Osteoblast (primary cell): ENCODE results near the gene ZMYND11. TPM values are rescaled to one million over a fixed set of nuclear protein-coding genes. Genes with fewer than 3 reads are reported as not detected.

ENCODE experiments used
- DNase-seq: peaks from one replicate; pipeline ENCODE4 v3.0.0; 2011; ENCODE audit warnings: low spot score, mixed read lengths; ENCODE audit not compliant: insufficient read length; ENCODE audit errors: missing footprints
- H2AFZ ChIP-seq: 2 replicates; pipeline ENCODE4 v1.6.0; 2011; ENCODE audit warnings: mild to moderate bottlenecking, low read length
- H3K27ac ChIP-seq: 2 replicates; pipeline ENCODE4 v1.5.1; 2011; ENCODE audit warnings: mild to moderate bottlenecking, low read depth, low read length, moderate library complexity
- H3K27me3 ChIP-seq: 2 replicates; pipeline ENCODE4 v1.6.0; 2012; ENCODE audit warnings: mild to moderate bottlenecking, control low read depth, inconsistent platforms, low read length, moderate library complexity; ENCODE audit not compliant: insufficient read depth
- H3K36me3 ChIP-seq: 2 replicates; pipeline ENCODE4 v1.5.1; 2011; ENCODE audit warnings: mild to moderate bottlenecking, low read length, control low read depth, moderate library complexity; ENCODE audit not compliant: insufficient read depth
- H3K4me1 ChIP-seq: 2 replicates; pipeline ENCODE4 v1.5.1; 2011; ENCODE audit warnings: mild to moderate bottlenecking, low read length, control low read depth, moderate library complexity; ENCODE audit not compliant: insufficient read depth
- H3K4me2 ChIP-seq: 2 replicates; pipeline ENCODE4 v1.6.0; 2011; ENCODE audit warnings: mild to moderate bottlenecking, low read length; ENCODE audit not compliant: insufficient read depth
- H3K4me3 ChIP-seq: fragments of 200-600 bp; sonication (generic); 3 replicates; pipeline ENCODE4 v1.5.1; 2012; ENCODE audit warnings: mild to moderate bottlenecking, low read length, inconsistent platforms; ENCODE audit not compliant: insufficient read depth
- H3K79me2 ChIP-seq: 2 replicates; pipeline ENCODE4 v1.6.0; 2012; ENCODE audit warnings: mild to moderate bottlenecking, low read length, control low read depth, inconsistent platforms; ENCODE audit not compliant: insufficient read depth
- H3K9me3 ChIP-seq: 2 replicates; pipeline ENCODE4 v1.5.1; 2011; ENCODE audit warnings: low read depth, low read length, control low read depth
- H4K20me1 ChIP-seq: 2 replicates; pipeline ENCODE4 v1.6.0; 2012; ENCODE audit warnings: mild to moderate bottlenecking, low read length, control low read depth; ENCODE audit not compliant: insufficient read depth
- total RNA-seq: library from RNA; depleted of rRNA; stranded (reverse); fragments of >200 nt; gene quantifications from 2 replicates; pipeline ENCODE4 v1.2.3, GENCODE V29; 2012
- TF ChIP-seq, protein P1 (sequence below): IDR thresholded peaks from 2 replicates; pipeline ENCODE4 v1.5.1; 2011; ENCODE audit warnings: mild to moderate bottlenecking, low read depth, low read length, moderate library complexity; ENCODE audit errors: extremely low read depth

The ZMYND11 gene
- total RNA-seq, 1 donor, result 56.5 TPM

DNA sequence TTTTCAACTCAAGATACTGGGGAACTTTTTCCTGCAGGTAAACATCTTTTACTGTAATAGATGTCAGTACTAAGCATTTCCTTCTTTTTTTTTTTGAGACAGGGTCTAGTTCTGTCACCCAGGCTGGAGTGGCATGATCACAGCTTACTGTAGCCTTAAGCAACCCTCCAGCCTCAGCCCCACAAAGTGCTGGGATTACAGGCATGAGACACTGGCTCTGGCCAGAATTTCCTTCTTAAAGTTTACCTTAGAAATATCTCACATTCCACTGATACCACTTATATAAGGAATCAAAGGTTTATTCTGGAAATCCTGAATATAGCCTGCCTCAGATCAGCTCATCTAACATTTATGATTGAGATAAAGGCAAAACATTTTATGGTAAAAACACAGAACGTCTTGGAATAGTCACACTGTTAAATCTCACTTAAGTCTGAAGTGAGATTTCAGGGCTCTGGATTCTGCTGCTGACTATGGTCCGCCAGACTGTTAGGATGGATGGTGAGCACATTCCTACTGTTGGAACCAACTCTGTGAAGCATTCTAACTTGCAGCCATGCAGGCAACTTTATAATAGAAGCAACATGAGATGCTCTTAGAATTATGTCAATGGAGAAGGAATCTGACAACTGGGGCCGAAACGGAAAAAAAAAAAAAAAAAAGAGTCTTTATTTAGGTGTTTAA is 151.9 kb downstream of the ZMYND11 start:
- Histone ChIP-seq H3K9me3 (no peaks in the 10 kb centered on the region), H3K4me1 (peaks cover 16% of the 10 kb centered on the region), H3K27ac (no peak overlapping the region), H3K27me3 (no peaks in the 10 kb centered on the region), H3K79me2 (no peaks in the 10 kb centered on the region), H2AFZ (no peak overlapping the region), H4K20me1 (no peaks in the 10 kb centered on the region), H3K4me2 (no peak overlapping the region), H3K4me3 (no peak overlapping the region), H3K36me3 (peaks cover 44% of the 10 kb centered on the region)
- no peak for DNase-seq
- TF ChIP-seq, protein P1, sequence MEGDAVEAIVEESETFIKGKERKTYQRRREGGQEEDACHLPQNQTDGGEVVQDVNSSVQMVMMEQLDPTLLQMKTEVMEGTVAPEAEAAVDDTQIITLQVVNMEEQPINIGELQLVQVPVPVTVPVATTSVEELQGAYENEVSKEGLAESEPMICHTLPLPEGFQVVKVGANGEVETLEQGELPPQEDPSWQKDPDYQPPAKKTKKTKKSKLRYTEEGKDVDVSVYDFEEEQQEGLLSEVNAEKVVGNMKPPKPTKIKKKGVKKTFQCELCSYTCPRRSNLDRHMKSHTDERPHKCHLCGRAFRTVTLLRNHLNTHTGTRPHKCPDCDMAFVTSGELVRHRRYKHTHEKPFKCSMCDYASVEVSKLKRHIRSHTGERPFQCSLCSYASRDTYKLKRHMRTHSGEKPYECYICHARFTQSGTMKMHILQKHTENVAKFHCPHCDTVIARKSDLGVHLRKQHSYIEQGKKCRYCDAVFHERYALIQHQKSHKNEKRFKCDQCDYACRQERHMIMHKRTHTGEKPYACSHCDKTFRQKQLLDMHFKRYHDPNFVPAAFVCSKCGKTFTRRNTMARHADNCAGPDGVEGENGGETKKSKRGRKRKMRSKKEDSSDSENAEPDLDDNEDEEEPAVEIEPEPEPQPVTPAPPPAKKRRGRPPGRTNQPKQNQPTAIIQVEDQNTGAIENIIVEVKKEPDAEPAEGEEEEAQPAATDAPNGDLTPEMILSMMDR, result no peak

DNA sequence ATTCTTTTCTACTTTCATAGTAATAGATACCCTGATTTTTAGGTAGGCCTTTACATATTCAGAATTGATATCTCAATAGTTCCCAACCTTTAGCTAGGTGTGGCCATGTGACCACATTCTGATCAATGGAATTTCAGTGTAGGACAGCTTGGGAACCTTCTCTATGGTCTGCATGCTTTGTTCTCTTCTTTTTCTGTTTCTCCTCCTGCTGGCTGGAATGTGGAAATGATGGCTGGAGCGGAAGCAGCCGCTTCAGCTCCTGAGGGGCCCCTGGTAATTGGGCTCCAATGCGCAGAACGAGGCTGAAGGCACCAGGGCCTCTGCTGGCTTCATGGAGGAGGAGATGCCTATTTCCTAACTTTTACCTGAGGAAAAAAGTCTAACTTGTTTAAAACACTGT is 152.6 kb downstream of the ZMYND11 start:
- H3K27ac ChIP-seq, result no peak overlapping the region
- H3K4me2 ChIP-seq, result no peak overlapping the region
- H3K4me1 ChIP-seq, result peaks cover 10% of the 10 kb centered on the region
- peaks cover 2% of the 10 kb centered on the region for H4K20me1 ChIP-seq
- no peaks in the 10 kb centered on the region for H3K9me3 ChIP-seq
- no peak for DNase-seq
- H2AFZ ChIP-seq, result no peak overlapping the region
- H3K4me3 ChIP-seq, result no peak overlapping the region
- H3K27me3 ChIP-seq, result no peaks in the 10 kb centered on the region
- peaks cover 44% of the 10 kb centered on the region for H3K36me3 ChIP-seq
- TF ChIP-seq, protein P1, result peak; percentile 43
- no peaks in the 10 kb centered on the region for H3K79me2 ChIP-seq

DNA sequence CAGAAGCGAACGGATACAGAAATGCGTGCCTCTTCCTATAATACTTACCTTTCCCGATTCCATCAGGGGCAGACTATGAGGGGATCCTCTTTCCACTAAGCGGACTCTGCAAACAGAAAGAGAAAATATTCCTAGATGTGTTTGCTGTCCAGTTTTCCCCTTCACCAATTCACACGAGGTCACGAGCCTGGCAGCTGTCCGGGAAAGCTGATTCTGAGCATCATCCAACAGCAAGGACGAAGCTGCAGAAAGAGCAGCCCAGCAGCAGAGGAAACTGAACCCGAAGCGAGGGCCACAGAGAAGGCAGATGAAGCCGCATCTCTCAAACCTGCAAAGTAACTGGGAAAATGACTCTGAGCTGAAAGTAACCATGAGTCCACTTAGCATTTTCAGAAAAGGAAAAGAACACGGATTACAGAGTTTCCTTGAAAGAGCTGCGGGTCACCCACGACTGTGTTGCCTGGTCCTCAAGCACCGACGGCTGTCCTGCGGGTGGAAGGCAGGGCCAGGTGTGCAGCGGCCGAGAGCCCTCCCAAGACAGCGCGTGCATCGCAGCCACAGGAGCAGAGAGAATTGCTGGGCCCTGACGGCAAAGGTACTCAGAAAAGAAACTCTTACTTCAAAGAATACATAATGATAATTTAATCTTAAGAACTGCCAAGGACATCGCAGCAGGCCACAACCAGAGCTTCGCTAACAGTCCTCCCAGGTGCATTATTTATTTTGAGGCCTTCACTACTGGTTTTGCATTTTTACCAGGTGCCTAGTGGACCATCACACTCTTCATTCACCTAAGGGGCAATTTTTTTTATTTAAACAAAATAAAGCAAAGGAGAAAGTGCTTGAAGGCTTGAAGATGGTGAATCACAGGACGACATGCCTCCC is 153.3 kb downstream of the ZMYND11 start:
- TF ChIP-seq, protein P1, result no peak
- peaks cover 39% of the 10 kb centered on the region for H3K36me3 ChIP-seq

DNA sequence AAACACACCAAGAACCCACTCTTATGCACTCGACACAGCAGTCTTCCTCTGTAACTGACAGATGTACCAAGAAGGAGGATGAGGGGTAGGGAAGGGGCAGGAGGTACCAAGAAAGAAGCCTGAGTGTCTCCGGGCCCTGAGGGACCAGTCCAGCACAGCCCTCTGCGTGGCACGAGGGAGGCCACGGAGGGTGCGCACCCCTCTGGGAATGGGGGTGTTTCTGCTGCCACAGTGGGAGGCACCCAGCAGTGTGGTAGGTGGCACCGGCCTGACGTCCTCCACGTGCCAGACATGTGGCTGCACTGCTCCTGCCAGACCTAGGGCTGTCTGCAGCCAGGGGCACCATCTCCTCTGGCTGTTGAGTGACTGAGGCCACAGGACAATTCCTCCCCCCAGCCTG is 154.3 kb downstream of the ZMYND11 start:
- Histone ChIP-seq H3K79me2 (no peaks in the 10 kb centered on the region), H3K4me1 (peaks cover 9% of the 10 kb centered on the region), H3K36me3 (peaks cover 33% of the 10 kb centered on the region), H2AFZ (no peak overlapping the region), H3K27ac (no peak overlapping the region), H3K27me3 (no peaks in the 10 kb centered on the region), H3K9me3 (no peaks in the 10 kb centered on the region), H4K20me1 (peaks cover 5% of the 10 kb centered on the region), H3K4me3 (no peak overlapping the region), H3K4me2 (no peak overlapping the region)
- TF ChIP-seq, protein P1, result no peak
- DNase-seq, result no peak

More for the DNA sequence above, 153.3 kb downstream of the ZMYND11 start:
- Histone ChIP-seq H3K4me3 (no peak overlapping the region), H3K4me1 (peaks cover 9% of the 10 kb centered on the region), H3K27me3 (no peaks in the 10 kb centered on the region), H2AFZ (no peak overlapping the region), H3K9me3 (no peaks in the 10 kb centered on the region), H3K4me2 (no peak overlapping the region), H3K79me2 (no peaks in the 10 kb centered on the region), H3K27ac (no peak overlapping the region), H4K20me1 (peaks cover 5% of the 10 kb centered on the region)
- no peak for DNase-seq
